ENCODE measurements around the gene MARCKSL1.

- TF ChIP-seq CTCF (conservative IDR thresholded peaks at IDR 0.05) (no peak), EZH2 (IDR thresholded peaks at IDR 0.05; ENCODE audit: low read depth) (no peak)
These were observed 25.3 kb upstream of the MARCKSL1 start for GRCh38 chr1:32361308-32361673.

All from PC-9 (cell line).